Natural killer cell treated with Interleukin-12 subunit alpha and Interleukin-12 subunit beta and Interleukin-15 and Interleukin-18, amount 100 ng/mL, for 72 hours (primary cell): ENCODE results near the gene SEC14L5. TPM values are rescaled to one million over a fixed set of nuclear protein-coding genes. Genes with fewer than 3 reads are reported as not detected.
A peak's percentile ranks its signal among the peaks of the same experiment; 100 is the strongest.

ENCODE experiments used
- ATAC-seq, 2 donors: fragments of 150-1000 bp; cut with Tn5 transposase in 1 of 2; sonication (Bioruptor Pico), chemical (Tn5 transposase) in 1 of 2; 2 replicates each; pipeline ENCODE4 v1.10.0; 2021
- DNase-seq: peaks from one replicate; pipeline ENCODE4 v3.0.0; 2022; ENCODE audit warnings: low spot score
- H3K27ac Mint-ChIP-seq, 2 donors: 1 replicate in 1 of 2; 2 replicates in 1 of 2; pipeline ENCODE4 v1.8.0; 2022; ENCODE audit warnings: mixed read lengths in 2 of 2, mild to moderate bottlenecking in 1 of 2, moderate library complexity in 1 of 2
- H3K27me3 Mint-ChIP-seq, 2 donors: 1 replicate in 1 of 2; 2 replicates in 1 of 2; pipeline ENCODE4 v1.8.0; 2022; ENCODE audit warnings: mixed read lengths in 2 of 2
- H3K36me3 Mint-ChIP-seq: one replicate; pipeline ENCODE4 v1.8.0; 2022; ENCODE audit warnings: mixed read lengths
- H3K4me1 Mint-ChIP-seq, 2 donors: 1 replicate in 1 of 2; 2 replicates in 1 of 2; pipeline ENCODE4 v1.8.0; 2022; ENCODE audit warnings: low read depth in 2 of 2, mixed read lengths in 2 of 2, mild to moderate bottlenecking in 1 of 2
- H3K4me3 Mint-ChIP-seq: one replicate; pipeline ENCODE4 v1.8.0; 2022; ENCODE audit warnings: mixed read lengths
- H3K9me3 Mint-ChIP-seq: 2 replicates; pipeline ENCODE4 v1.8.0; 2022; ENCODE audit warnings: mixed read lengths
- total RNA-seq, 2 donors: library from RNA; stranded (reverse); gene quantifications; one replicate each; pipeline ENCODE4 v1.2.3, GENCODE V29; 2022

Gene SEC14L5
- total RNA-seq, 2 donors from 2014 or later: not detected

- H3K27me3 Mint-ChIP-seq: no peaks in the 10 kb centered on the region
- H3K4me3 Mint-ChIP-seq: no peak overlapping the region
Observed at GRCh38 chr16:5026664-5027063, 68.5 kb downstream of the SEC14L5 start.

GRCh38 chr16:5027086-5027485 lies 69.0 kb downstream of the SEC14L5 start:
- H3K27me3 Mint-ChIP-seq: no peaks in the 10 kb centered on the region

More at GRCh38 chr16:5026664-5027063, 68.5 kb downstream of the SEC14L5 start:
- no peaks in the 10 kb centered on the region for H3K36me3 Mint-ChIP-seq
- ATAC-seq (no peak), DNase-seq (no peak)
- no peak overlapping the region for H3K27ac Mint-ChIP-seq
- no peaks in the 10 kb centered on the region for H3K9me3 Mint-ChIP-seq
- H3K4me1 Mint-ChIP-seq: no peaks in the 10 kb centered on the region

GRCh38 chr16:5027575-5028235 lies 69.6 kb downstream of the SEC14L5 start:
- peaks cover 2% of the 10 kb centered on the region in 2 donors for H3K4me1 Mint-ChIP-seq
- H3K4me3 Mint-ChIP-seq: no peak overlapping the region
- no peaks in the 10 kb centered on the region for H3K9me3 Mint-ChIP-seq
- H3K27ac Mint-ChIP-seq: no peak overlapping the region
- H3K36me3 Mint-ChIP-seq: no peaks in the 10 kb centered on the region
- no peak for DNase-seq
- H3K27me3 Mint-ChIP-seq: no peaks in the 10 kb centered on the region
- no peak for ATAC-seq

More at GRCh38 chr16:5027086-5027485, 69.0 kb downstream of the SEC14L5 start:
- H3K36me3 Mint-ChIP-seq: no peaks in the 10 kb centered on the region
- no peak overlapping the region for H3K27ac Mint-ChIP-seq
- no peak overlapping the region for H3K4me3 Mint-ChIP-seq
- H3K4me1 Mint-ChIP-seq: no peaks in the 10 kb centered on the region
- no peaks in the 10 kb centered on the region for H3K9me3 Mint-ChIP-seq
- ATAC-seq (no peak), DNase-seq (no peak)

DNA sequence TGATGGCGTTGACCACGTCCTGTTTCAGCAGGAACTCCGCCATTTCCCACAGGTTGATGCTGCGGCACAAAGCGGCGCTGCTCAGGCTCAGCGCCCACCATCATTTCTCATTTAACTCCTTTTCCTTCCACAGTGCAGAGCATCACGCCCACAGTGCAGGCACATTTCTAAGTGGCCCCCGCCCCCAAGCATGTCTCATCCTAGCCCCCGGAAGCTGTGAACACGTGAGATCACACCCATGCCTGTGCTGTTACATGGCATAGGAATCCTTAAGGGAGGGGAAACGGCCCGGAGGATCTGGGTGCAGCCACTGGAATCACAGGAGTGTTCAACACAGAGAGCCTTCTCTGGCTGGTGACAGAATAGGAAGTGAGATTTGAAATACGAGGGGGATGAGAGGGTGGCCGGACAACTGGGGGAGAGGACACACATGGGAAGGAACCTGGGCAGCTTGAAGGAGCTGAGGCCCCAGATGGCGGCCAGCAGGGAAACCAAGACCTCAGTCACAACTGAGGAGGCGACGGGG lies 70.9 kb downstream of the SEC14L5 start:
- H3K36me3 Mint-ChIP-seq: no peaks in the 10 kb centered on the region
- DNase-seq (no peak), ATAC-seq (no peak)
- peaks cover 7 to 8% of the 10 kb centered on the region in 2 donors for H3K4me1 Mint-ChIP-seq
- no peak overlapping the region for H3K27ac Mint-ChIP-seq
- no peak overlapping the region for H3K4me3 Mint-ChIP-seq
- H3K27me3 Mint-ChIP-seq: no peaks in the 10 kb centered on the region
- no peaks in the 10 kb centered on the region for H3K9me3 Mint-ChIP-seq

GRCh38 chr16:5030251-5030870 lies 72.2 kb downstream of the SEC14L5 start:
- no peaks in the 10 kb centered on the region for H3K36me3 Mint-ChIP-seq
- no peaks in the 10 kb centered on the region for H3K9me3 Mint-ChIP-seq
- no peaks in the 10 kb centered on the region for H3K27me3 Mint-ChIP-seq
- no peak overlapping the region for H3K27ac Mint-ChIP-seq
- H3K4me1 Mint-ChIP-seq: peaks cover 11 to 15% of the 10 kb centered on the region in 2 donors
- no peak overlapping the region for H3K4me3 Mint-ChIP-seq
- ATAC-seq (no peak), DNase-seq (no peak)

- Mint-ChIP-seq H3K27me3 (peaks cover 0 to under 1% of the 10 kb centered on the region in 2 donors), H3K4me1 (peaks cover 11 to 15% of the 10 kb centered on the region in 2 donors), H3K4me3 (no peak overlapping the region), H3K36me3 (no peaks in the 10 kb centered on the region), H3K27ac (no peak overlapping the region), H3K9me3 (no peaks in the 10 kb centered on the region)
- no peak for DNase-seq
- ATAC-seq: no peak
Observed at GRCh38 chr16:5031601-5032000, 73.5 kb downstream of the SEC14L5 start.

DNA sequence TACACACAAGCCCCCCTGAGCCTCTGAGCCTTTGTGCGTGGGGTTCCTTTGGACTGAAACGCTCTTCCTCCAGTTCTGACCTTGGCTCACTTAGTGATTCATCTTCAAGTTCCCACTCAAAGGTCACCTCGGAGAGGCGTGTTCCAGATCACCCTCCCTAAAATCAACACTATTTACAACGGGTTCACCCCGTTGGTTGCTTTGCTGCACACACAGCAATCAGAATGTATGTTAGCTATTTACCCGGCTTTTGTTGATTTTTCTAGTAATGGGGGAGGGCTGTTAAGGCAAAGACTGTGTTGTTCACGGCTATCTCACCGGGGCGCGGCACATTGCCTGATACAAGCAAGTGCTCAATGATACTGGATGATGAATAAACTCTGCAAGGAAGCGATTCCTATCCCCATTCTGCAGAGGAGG lies 74.6 kb downstream of the SEC14L5 start:
- Mint-ChIP-seq H3K27me3 (peaks cover 0 to 3% of the 10 kb centered on the region in 2 donors), H3K9me3 (no peaks in the 10 kb centered on the region), H3K36me3 (no peaks in the 10 kb centered on the region), H3K27ac (peak overlapping the region in 1 of 2 donors; percentile 29), H3K4me1 (peaks cover 11 to 15% of the 10 kb centered on the region in 2 donors), H3K4me3 (peak overlapping the region; percentile 80)
- DNase-seq: no peak
- no peak for ATAC-seq

DNA sequence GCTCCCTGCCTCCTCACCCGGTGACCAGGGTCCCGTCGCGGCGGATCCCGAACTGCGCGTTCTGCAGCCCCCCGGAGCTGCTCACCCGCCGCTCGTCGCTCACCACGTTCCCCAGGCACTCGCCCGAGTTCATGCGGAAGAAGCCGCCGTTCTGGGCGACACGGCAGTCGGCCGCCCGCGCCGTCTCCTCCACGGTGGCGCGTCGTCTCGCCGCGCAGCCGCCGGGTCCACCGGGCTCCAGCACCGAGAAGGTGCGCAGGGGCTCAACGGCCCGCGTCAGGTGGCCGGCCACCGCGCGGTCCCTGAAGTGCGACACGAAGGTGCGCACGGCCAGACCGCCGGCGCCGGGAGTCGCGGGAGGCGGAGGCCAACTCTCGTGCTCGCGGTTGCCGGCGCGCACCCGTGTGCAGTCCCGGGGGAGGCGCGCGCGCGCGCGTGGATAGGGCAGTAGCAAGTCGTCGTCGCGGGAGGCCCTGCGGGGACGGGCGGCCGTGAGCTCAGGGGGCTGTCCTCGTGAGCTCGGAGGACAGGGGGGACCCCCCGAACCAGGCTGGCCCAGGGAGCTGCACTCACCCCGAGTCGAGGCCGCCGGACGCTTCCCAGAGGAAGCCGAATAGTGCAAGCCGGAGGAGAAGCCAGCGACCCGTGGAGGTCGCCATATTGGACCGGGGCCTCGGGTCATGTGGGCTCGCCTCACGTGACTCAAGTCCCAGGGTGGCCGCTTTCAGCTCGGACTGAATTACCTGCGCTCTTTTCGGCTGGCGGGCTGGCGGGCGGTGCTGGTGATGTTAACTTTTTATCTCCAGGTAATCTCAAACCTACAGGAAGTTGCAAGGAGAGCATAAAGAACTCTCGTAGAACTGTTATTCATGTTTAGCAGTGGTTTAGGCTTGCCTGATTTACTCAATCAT lies 75.4 kb downstream of the SEC14L5 start, which contains the start of gene NAGPA:
TSS of gene NAGPA (minus strand) at position 680 of the 911 bp plus-strand sequence. CDS start at position 659, 21 bp downstream.
- Mint-ChIP-seq H3K4me3 (peak within 1 kb of the TSS; percentile 80), H3K36me3 (no peaks in the 10 kb centered on the region), H3K9me3 (no peaks in the 10 kb centered on the region), H3K27me3 (peaks cover 0 to 3% of the 10 kb centered on the region in 2 donors), H3K27ac (peak within 1 kb of the TSS; percentile 55 to 70), H3K4me1 (peaks cover 11 to 15% of the 10 kb centered on the region in 2 donors)
- DNase-seq (peak; percentile 88), ATAC-seq (peak; percentile 87 to 92)

DNA sequence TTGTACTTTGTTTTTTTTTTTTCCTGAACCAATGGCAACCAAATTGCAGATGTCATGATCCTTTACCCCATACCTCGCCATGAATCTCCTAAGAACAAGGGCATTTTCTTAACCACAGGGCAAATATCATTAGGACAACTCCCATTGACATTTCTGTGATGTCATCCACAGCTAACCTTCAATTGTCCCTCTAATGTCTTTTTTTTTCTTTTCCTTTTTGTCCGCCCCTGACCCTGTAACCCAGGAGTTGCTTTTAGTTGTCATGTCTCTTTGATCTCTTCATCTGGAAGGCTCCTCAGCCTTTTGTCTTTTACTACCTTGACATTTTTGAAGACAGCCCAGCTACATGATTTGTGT lies 76.0 kb downstream of the SEC14L5 start:
- Mint-ChIP-seq H3K27me3 (peaks cover 0 to 3% of the 10 kb centered on the region in 2 donors), H3K27ac (peak overlapping the region; percentile 55 to 70), H3K9me3 (no peaks in the 10 kb centered on the region), H3K4me1 (peaks cover 11 to 15% of the 10 kb centered on the region in 2 donors), H3K36me3 (no peaks in the 10 kb centered on the region), H3K4me3 (peak overlapping the region; percentile 80)
- DNase-seq (no peak), ATAC-seq (no peak)

- Mint-ChIP-seq H3K4me1 (peaks cover 11 to 15% of the 10 kb centered on the region in 2 donors), H3K9me3 (no peaks in the 10 kb centered on the region), H3K27me3 (peaks cover 0 to 3% of the 10 kb centered on the region in 2 donors), H3K4me3 (peak overlapping the region; percentile 38), H3K36me3 (no peaks in the 10 kb centered on the region), H3K27ac (no peak overlapping the region)
- DNase-seq (no peak), ATAC-seq (no peak)
Observed at GRCh38 chr16:5035909-5036227, 77.7 kb downstream of the SEC14L5 start.

- no peak for ATAC-seq
- H3K9me3 Mint-ChIP-seq: no peaks in the 10 kb centered on the region
- H3K27me3 Mint-ChIP-seq: peaks cover 0 to 3% of the 10 kb centered on the region in 2 donors
- no peaks in the 10 kb centered on the region for H3K36me3 Mint-ChIP-seq
- no peak overlapping the region for H3K27ac Mint-ChIP-seq
- peaks cover 11 to 15% of the 10 kb centered on the region in 2 donors for H3K4me1 Mint-ChIP-seq
- no peak overlapping the region for H3K4me3 Mint-ChIP-seq
- DNase-seq: no peak
Observed at GRCh38 chr16:5036228-5037156, 78.4 kb downstream of the SEC14L5 start.

- Mint-ChIP-seq H3K36me3 (no peaks in the 10 kb centered on the region), H3K27ac (no peak overlapping the region), H3K4me3 (no peak overlapping the region), H3K9me3 (no peaks in the 10 kb centered on the region), H3K27me3 (peaks cover 0 to 3% of the 10 kb centered on the region in 2 donors), H3K4me1 (no peaks in the 10 kb centered on the region)
- ATAC-seq (no peak), DNase-seq (no peak)
Observed at GRCh38 chr16:5040451-5040850, 82.3 kb downstream of the SEC14L5 start.
